GM12892 (cell line): ENCODE measurements around the gene TLR6.

Source experiments
- POLR2AphosphoS5 ChIP-seq: IDR thresholded peaks from 2 replicates; pipeline ENCODE4 v1.6.1; 2011; ENCODE audit warnings: low read depth, low read length, control low read depth
- TAF1 ChIP-seq: IDR thresholded peaks from 2 replicates; pipeline ENCODE4 v1.6.1; 2011; ENCODE audit warnings: low read depth, mild to moderate bottlenecking, control low read depth, low read length, borderline replicate concordance

GRCh38 chr4:38818441-38818976, 38.1 kb downstream of the TLR6 start:
- TF ChIP-seq TAF1: no peak
- TF ChIP-seq POLR2AphosphoS5: peak; percentile 45; the same call in 1 of the 2 replicates
